ENCODE results near the gene CLCA2. TPM values are rescaled to one million over a fixed set of nuclear protein-coding genes. Genes with fewer than 3 reads are reported as not detected.

Gene CLCA2
- total and polyA plus RNA-seq, 2 donors (not counting 1 experiment from before 2014, with no cell fraction given): not detected

DNA sequence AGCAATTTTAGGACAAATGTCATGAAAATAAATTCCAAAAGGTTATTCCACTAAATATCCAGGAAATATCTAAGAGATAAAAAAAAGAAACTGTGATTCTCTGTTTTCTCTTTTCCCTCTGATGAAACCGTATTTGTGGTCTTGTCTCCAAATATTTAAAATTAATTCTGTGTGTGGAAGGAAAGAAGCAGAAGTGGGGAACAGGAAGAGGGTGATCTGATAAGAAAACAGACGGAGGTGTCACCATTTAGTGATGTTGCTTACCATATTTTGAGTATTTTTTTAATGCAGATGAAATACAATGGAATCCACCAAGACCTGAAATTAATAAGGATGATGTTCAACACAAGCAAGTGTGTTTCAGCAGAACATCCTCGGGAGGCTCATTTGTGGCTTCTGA lies 74.3 kb downstream of the CLCA2 start:
- TF ChIP-seq, protein P1, sequence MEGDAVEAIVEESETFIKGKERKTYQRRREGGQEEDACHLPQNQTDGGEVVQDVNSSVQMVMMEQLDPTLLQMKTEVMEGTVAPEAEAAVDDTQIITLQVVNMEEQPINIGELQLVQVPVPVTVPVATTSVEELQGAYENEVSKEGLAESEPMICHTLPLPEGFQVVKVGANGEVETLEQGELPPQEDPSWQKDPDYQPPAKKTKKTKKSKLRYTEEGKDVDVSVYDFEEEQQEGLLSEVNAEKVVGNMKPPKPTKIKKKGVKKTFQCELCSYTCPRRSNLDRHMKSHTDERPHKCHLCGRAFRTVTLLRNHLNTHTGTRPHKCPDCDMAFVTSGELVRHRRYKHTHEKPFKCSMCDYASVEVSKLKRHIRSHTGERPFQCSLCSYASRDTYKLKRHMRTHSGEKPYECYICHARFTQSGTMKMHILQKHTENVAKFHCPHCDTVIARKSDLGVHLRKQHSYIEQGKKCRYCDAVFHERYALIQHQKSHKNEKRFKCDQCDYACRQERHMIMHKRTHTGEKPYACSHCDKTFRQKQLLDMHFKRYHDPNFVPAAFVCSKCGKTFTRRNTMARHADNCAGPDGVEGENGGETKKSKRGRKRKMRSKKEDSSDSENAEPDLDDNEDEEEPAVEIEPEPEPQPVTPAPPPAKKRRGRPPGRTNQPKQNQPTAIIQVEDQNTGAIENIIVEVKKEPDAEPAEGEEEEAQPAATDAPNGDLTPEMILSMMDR (IDR thresholded peaks at IDR 0.05): no peak
- TF ChIP-seq EZH2 (IDR thresholded peaks at IDR 0.05; ENCODE audit: borderline replicate concordance, insufficient read depth, low read depth, low read length, poor library complexity, severe bottlenecking): no peak
- intact Hi-C loops (cut with micrococcal nuclease): loop anchor here (2.0 kb wide), 1 partner anchor 23 kb away; no protein-coding TSS in a partner anchor
- WGBS (ENCODE audit: insufficient coverage): 88% methylated on average over 1 of the region's 3 CpGs
- DNase-seq: no peak
- H4K20me1 ChIP-seq (ENCODE audit: control insufficient read depth, insufficient read depth, low read length, poor library complexity, severe bottlenecking): no peaks in the 10 kb centered on the region
- H3K9ac ChIP-seq (ENCODE audit: low read length): no peak overlapping the region
- CTCF ChIA-PET: interaction anchor here (1.4 to 5.4 kb wide), 7 partner anchors 8 to 190 kb away, joined by 4 to 48 read pairs (median 12); no protein-coding TSS in a partner anchor
- no peaks in the 10 kb centered on the region for H3K79me2 ChIP-seq (ENCODE audit: control insufficient read depth, insufficient read depth, low read length)
- no peak for ATAC-seq (ENCODE audit: low read depth)
- no peak overlapping the region for H3K4me3 ChIP-seq (ENCODE audit: control extremely low read depth in 1 of 5, extremely low read depth in 1 of 5, insufficient read depth in 1 of 5, low read depth in 2 of 5, low read length in 4 of 5)
- no peak overlapping the region for H2AFZ ChIP-seq (ENCODE audit: insufficient read depth, low read depth, low read length, poor library complexity, severe bottlenecking)
- POLR2A ChIA-PET: no interaction called here
- no peak overlapping the region for H3K27ac ChIP-seq (ENCODE audit: low read length in 2 of 2)
- peaks cover 0 to 8% (median 3%) of the 10 kb centered on the region in 4 experiments for H3K27me3 ChIP-seq (replicated peaks in 1 of 4; ENCODE audit: control extremely low read depth in 1 of 4, control insufficient read depth in 3 of 4, insufficient read depth in 4 of 4, low read length in 3 of 4)
- no peaks in the 10 kb centered on the region for H3K9me3 Mint-ChIP-seq (ENCODE audit: insufficient read depth)
- H3K4me1 Mint-ChIP-seq: peaks cover 8% of the 10 kb centered on the region
- H3K27ac Mint-ChIP-seq: no peak overlapping the region
- H3K36me3 ChIP-seq (replicated peaks in 1 of 2; ENCODE audit: control extremely low read depth in 1 of 2, control insufficient read depth in 1 of 2, extremely low read depth in 1 of 2, insufficient read depth in 2 of 2, low read length in 1 of 2): no peaks in the 10 kb centered on the region
- H3K4me3 Mint-ChIP-seq: no peak overlapping the region
- H3K9me3 ChIP-seq (ENCODE audit: control extremely low read depth in 1 of 3, control insufficient read depth in 2 of 3, insufficient read depth in 1 of 3, low read length in 2 of 3): no peaks in the 10 kb centered on the region
- H3K27me3 Mint-ChIP-seq: peaks cover 27% of the 10 kb centered on the region
- no peak overlapping the region for H3K4me2 ChIP-seq (replicated peaks; ENCODE audit: low read depth, low read length, poor library complexity, severe bottlenecking)
- H3K4me1 ChIP-seq (ENCODE audit: control insufficient read depth in 2 of 2, insufficient read depth in 2 of 2, low read length in 2 of 2): peaks cover 0 to 11% of the 10 kb centered on the region in 2 donors

DNA sequence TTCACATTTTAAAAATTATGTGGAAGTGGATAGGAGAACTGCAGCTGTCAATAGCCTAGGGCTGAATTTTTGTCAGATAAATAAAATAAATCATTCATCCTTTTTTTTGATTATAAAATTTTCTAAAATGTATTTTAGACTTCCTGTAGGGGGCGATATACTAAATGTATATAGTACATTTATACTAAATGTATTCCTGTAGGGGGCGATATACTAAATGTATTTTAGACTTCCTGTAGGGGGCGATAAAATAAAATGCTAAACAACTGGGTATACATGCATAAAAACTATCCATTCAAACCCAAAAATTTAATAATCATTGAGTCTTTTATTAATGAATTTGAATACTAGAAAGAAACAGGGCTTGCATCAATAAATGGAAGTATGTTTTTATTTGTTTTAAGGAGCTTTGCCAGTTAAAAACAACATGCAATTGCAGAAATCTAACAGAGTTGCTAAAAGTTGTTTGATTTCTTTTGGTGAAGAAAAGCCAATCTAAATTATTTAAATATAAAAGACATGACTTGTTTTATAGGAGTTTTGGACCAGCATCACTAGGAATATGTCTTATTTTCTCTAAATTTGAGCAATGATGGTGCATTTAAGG lies 76.1 kb downstream of the CLCA2 start:
- no peaks in the 10 kb centered on the region for H4K20me1 ChIP-seq (ENCODE audit: control insufficient read depth, insufficient read depth, low read length, poor library complexity, severe bottlenecking)
- H2AFZ ChIP-seq (ENCODE audit: insufficient read depth, low read depth, low read length, poor library complexity, severe bottlenecking): no peak overlapping the region
- Mint-ChIP-seq H3K4me1 (peaks cover 8% of the 10 kb centered on the region), H3K27me3 (peaks cover 36% of the 10 kb centered on the region), H3K9me3 (ENCODE audit: insufficient read depth) (no peaks in the 10 kb centered on the region), H3K4me3 (no peak overlapping the region), H3K27ac (no peak overlapping the region)
- no peak overlapping the region for H3K4me2 ChIP-seq (replicated peaks; ENCODE audit: low read depth, low read length, poor library complexity, severe bottlenecking)
- no peaks in the 10 kb centered on the region for H3K9me3 ChIP-seq (ENCODE audit: control extremely low read depth in 1 of 3, control insufficient read depth in 2 of 3, insufficient read depth in 1 of 3, low read length in 2 of 3)
- ATAC-seq (ENCODE audit: low read depth) (peak; percentile 82), DNase-seq (peak; percentile 58)
- H3K9ac ChIP-seq (ENCODE audit: low read length): no peak overlapping the region
- H3K4me1 ChIP-seq (ENCODE audit: control insufficient read depth in 2 of 2, insufficient read depth in 2 of 2, low read length in 2 of 2): peaks cover 0 to 21% of the 10 kb centered on the region in 2 donors
- H3K79me2 ChIP-seq (ENCODE audit: control insufficient read depth, insufficient read depth, low read length): no peaks in the 10 kb centered on the region
- H3K27me3 ChIP-seq (replicated peaks in 1 of 4; ENCODE audit: control extremely low read depth in 1 of 4, control insufficient read depth in 3 of 4, insufficient read depth in 4 of 4, low read length in 3 of 4): peaks cover 0 to 11% (median 4%) of the 10 kb centered on the region in 4 experiments
- H3K4me3 ChIP-seq (ENCODE audit: control extremely low read depth in 1 of 5, extremely low read depth in 1 of 5, insufficient read depth in 1 of 5, low read depth in 2 of 5, low read length in 4 of 5): no peak overlapping the region
- CTCF ChIA-PET: interaction anchor here (0.7 to 5.4 kb wide), 36 partner anchors 10 to 776 kb away, joined by 3 to 48 read pairs (median 4); partner anchors contain the start of genes ODF2L and SH3GLB1
- TF ChIP-seq, protein P1 (IDR thresholded peaks at IDR 0.05): peak; percentile 100
- no peak for TF ChIP-seq EZH2 (IDR thresholded peaks at IDR 0.05; ENCODE audit: borderline replicate concordance, insufficient read depth, low read depth, low read length, poor library complexity, severe bottlenecking)
- H3K36me3 ChIP-seq (replicated peaks in 1 of 2; ENCODE audit: control extremely low read depth in 1 of 2, control insufficient read depth in 1 of 2, extremely low read depth in 1 of 2, insufficient read depth in 2 of 2, low read length in 1 of 2): no peaks in the 10 kb centered on the region
- intact Hi-C loops (cut with micrococcal nuclease): loop anchor here (1.0 to 5.0 kb wide), 4 partner anchors 25 to 332 kb away; partner anchors contain the start of gene SH3GLB1
- POLR2A ChIA-PET: no interaction called here
- WGBS (ENCODE audit: insufficient coverage): no CpG with 5 or more reads among the region's 3 CpGs
- no peak overlapping the region for H3K27ac ChIP-seq (ENCODE audit: low read length in 2 of 2)

Measured in B cell (primary cell).